Retinal pigment epithelial cell (primary cell): ENCODE measurements around the gene C3.
A peak's percentile ranks its signal among the peaks of the same experiment; 100 is the strongest.

Experiments used
- DNase-seq: peaks from one replicate; pipeline ENCODE4 v3.0.0-alpha.2; 2010; ENCODE audit warnings: low read depth
- H3K4me3 ChIP-seq: 2 replicates; pipeline ENCODE4 v1.5.1; 2011; ENCODE audit warnings: mild to moderate bottlenecking, low read length, control low read depth, moderate library complexity
- CTCF ChIP-seq: conservative IDR thresholded peaks from 2 replicates; pipeline ENCODE4 v1.5.1; 2011; ENCODE audit warnings: low read depth, low read length, control low read depth, inconsistent platforms

The C3 gene

GRCh38 chr19:6728346-6728745 lies 7.9 kb upstream of the C3 start:
- no peak overlapping the region for H3K4me3 ChIP-seq
- DNase-seq: no peak
- TF ChIP-seq CTCF: no peak

- no peak overlapping the region for H3K4me3 ChIP-seq
- DNase-seq: no peak
- TF ChIP-seq CTCF: no peak
Measured at GRCh38 chr19:6725513-6726231, 5.2 kb upstream of the C3 start.

GRCh38 chr19:6724631-6725492 lies 4.4 kb upstream of the C3 start:
- DNase-seq: no peak
- TF ChIP-seq CTCF: no peak
- no peak overlapping the region for H3K4me3 ChIP-seq

- no peak for TF ChIP-seq CTCF
- DNase-seq: no peak
- no peak overlapping the region for H3K4me3 ChIP-seq
Measured at GRCh38 chr19:6723738-6724137, 3.3 kb upstream of the C3 start.

DNA sequence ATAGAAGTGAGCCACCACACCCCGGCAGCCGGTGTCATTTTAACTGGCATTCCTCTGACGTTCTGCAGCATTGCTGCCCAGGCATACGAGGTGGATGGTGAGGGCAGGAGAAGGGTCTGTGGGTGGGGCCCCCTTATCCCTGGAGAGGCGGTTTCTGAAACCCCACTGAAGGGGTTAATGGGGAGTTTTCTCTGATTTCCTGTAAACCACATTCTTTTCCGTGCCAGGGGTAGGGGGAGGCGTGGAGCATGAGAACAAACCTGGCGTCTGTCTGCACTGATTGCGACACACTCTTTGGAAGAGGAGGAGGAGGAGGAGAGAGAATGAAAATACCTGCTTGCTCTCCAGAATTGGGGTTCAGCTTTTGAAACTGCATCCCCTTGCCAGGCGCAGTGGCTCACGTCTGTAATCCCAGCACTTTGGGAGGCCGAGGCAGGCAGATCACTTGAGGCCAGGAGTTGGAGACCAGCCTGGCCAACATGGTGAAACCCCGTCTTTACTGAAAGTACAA lies 2.7 kb upstream of the C3 start:
- no peak overlapping the region for H3K4me3 ChIP-seq
- DNase-seq: peak; percentile 29
- no peak for TF ChIP-seq CTCF

- DNase-seq: no peak
- TF ChIP-seq CTCF: no peak
- H3K4me3 ChIP-seq: no peak overlapping the region
Measured at GRCh38 chr19:6721773-6722172, 1.3 kb upstream of the C3 start.
